ENCODE results near the gene CASP4. TPM values are rescaled to one million over a fixed set of nuclear protein-coding genes. Genes with fewer than 3 reads are reported as not detected.

The CASP4 gene
- total and polyA plus RNA-seq, 2 of the 4 experiments (the other 2 are of a cell fraction): 82.5 to 91.9 TPM

GRCh38 chr11:104934594-104934993 lies 33.8 kb downstream of the CASP4 start:
- Histone ChIP-seq H4K8ac (ENCODE audit: low read depth in 2 of 2, low read length in 2 of 2) (no peak overlapping the region), H3K4me1 (ENCODE audit: control insufficient read depth, insufficient read depth, low read length) (no peaks in the 10 kb centered on the region), H3K79me1 (ENCODE audit: low read depth in 1 of 2, low read length in 2 of 2) (no peaks in the 10 kb centered on the region), H3K4me2 (ENCODE audit: low read depth, low read length) (no peak overlapping the region), H3K9me3 (ENCODE audit: control insufficient read depth, insufficient read depth, low read length) (no peaks in the 10 kb centered on the region), H3K4me3 (ENCODE audit: insufficient read depth, low read depth, low read length) (no peak overlapping the region), H2BK15ac (ENCODE audit: low read depth, low read length) (no peak overlapping the region), H2AK9ac (replicated peaks; ENCODE audit: low read depth, low read length, poor library complexity) (no peak overlapping the region), H3K9me1 (ENCODE audit: insufficient read depth, low read length) (no peaks in the 10 kb centered on the region), H3K14ac (replicated peaks; ENCODE audit: low read depth, low read length) (no peak overlapping the region), H3K4ac (ENCODE audit: low read depth, low read length) (no peak overlapping the region), H3K56ac (ENCODE audit: extremely low read depth, insufficient read depth, low read length) (no peak overlapping the region), H4K5ac (ENCODE audit: low read depth, low read length) (no peak overlapping the region), H3K36me3 (ENCODE audit: control insufficient read depth, insufficient read depth, low read length) (no peaks in the 10 kb centered on the region), H2BK5ac (ENCODE audit: low read depth, low read length, poor library complexity, severe bottlenecking) (no peak overlapping the region), H2AK5ac (ENCODE audit: low read depth, low read length) (no peak overlapping the region), H3K18ac (ENCODE audit: low read depth, low read length) (no peak overlapping the region), H2BK120ac (ENCODE audit: low read depth, low read length) (no peak overlapping the region), H3K27me3 (ENCODE audit: control insufficient read depth, insufficient read depth, low read length) (no peaks in the 10 kb centered on the region), H2BK20ac (ENCODE audit: low read depth, low read length) (no peak overlapping the region), H4K20me1 (ENCODE audit: insufficient read depth, low read length) (no peaks in the 10 kb centered on the region), H3K23ac (ENCODE audit: low read depth, low read length) (no peak overlapping the region), H3K27ac (ENCODE audit: insufficient read depth, low read length) (no peak overlapping the region), H3K9ac (ENCODE audit: low read depth, low read length) (no peak overlapping the region), H2AFZ (replicated peaks; ENCODE audit: low read length, poor library complexity) (no peak overlapping the region), H4K91ac (ENCODE audit: insufficient read depth, low read depth, low read length) (no peak overlapping the region)
- no CpG with 5 or more reads among the region's 1 CpG for WGBS, 2 experiments (ENCODE audit: extremely low coverage in 2 of 2, insufficient read length in 1 of 2)
- POLR2A ChIA-PET (ENCODE audit: unreplicated experiment): interaction anchor here (0.6 kb wide), 1 partner anchor 1087 kb away, joined by 3 read pairs; the partner anchor contains the start of gene MSANTD4
- TF ChIP-seq SMC3 (IDR thresholded peaks at IDR 0.05; ENCODE audit: low read depth, low read length): no peak
- TF ChIP-seq, protein P1, sequence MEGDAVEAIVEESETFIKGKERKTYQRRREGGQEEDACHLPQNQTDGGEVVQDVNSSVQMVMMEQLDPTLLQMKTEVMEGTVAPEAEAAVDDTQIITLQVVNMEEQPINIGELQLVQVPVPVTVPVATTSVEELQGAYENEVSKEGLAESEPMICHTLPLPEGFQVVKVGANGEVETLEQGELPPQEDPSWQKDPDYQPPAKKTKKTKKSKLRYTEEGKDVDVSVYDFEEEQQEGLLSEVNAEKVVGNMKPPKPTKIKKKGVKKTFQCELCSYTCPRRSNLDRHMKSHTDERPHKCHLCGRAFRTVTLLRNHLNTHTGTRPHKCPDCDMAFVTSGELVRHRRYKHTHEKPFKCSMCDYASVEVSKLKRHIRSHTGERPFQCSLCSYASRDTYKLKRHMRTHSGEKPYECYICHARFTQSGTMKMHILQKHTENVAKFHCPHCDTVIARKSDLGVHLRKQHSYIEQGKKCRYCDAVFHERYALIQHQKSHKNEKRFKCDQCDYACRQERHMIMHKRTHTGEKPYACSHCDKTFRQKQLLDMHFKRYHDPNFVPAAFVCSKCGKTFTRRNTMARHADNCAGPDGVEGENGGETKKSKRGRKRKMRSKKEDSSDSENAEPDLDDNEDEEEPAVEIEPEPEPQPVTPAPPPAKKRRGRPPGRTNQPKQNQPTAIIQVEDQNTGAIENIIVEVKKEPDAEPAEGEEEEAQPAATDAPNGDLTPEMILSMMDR (conservative IDR thresholded peaks at IDR 0.05; ENCODE audit: low read depth, low read length): no peak
- TF ChIP-seq CEBPB (IDR thresholded peaks at IDR 0.05; ENCODE audit: low read depth, low read length): no peak
- TF ChIP-seq FOS (IDR thresholded peaks at IDR 0.05; ENCODE audit: low read depth, low read length): no peak
- no peak for TF ChIP-seq RAD21 (IDR thresholded peaks at IDR 0.05; ENCODE audit: low read length)
- no peak for TF ChIP-seq NFE2L2 (IDR thresholded peaks at IDR 0.05; ENCODE audit: low read depth, low read length)
- TF ChIP-seq MAFK (IDR thresholded peaks at IDR 0.05; ENCODE audit: low read depth, low read length): no peak
- no peak for TF ChIP-seq USF2 (IDR thresholded peaks at IDR 0.05; ENCODE audit: low read depth, low read length)
- TF ChIP-seq MAZ (IDR thresholded peaks at IDR 0.05; ENCODE audit: borderline replicate concordance, low read depth, low read length): no peak
- no peak for TF ChIP-seq MXI1 (IDR thresholded peaks at IDR 0.05; ENCODE audit: borderline replicate concordance, low read depth, low read length)
- no peak for TF ChIP-seq CHD1 (IDR thresholded peaks at IDR 0.05; ENCODE audit: low read depth, low read length)
- TF ChIP-seq, protein P2, sequence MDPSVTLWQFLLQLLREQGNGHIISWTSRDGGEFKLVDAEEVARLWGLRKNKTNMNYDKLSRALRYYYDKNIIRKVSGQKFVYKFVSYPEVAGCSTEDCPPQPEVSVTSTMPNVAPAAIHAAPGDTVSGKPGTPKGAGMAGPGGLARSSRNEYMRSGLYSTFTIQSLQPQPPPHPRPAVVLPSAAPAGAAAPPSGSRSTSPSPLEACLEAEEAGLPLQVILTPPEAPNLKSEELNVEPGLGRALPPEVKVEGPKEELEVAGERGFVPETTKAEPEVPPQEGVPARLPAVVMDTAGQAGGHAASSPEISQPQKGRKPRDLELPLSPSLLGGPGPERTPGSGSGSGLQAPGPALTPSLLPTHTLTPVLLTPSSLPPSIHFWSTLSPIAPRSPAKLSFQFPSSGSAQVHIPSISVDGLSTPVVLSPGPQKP (IDR thresholded peaks at IDR 0.05; ENCODE audit: borderline replicate concordance, low read depth, low read length): no peak
- TF ChIP-seq POLR2A (IDR thresholded peaks at IDR 0.05; ENCODE audit: low read depth, low read length): no peak
- no peak for TF ChIP-seq BHLHE40 (IDR thresholded peaks at IDR 0.05; ENCODE audit: low read depth, low read length)
- no peak for TF ChIP-seq RFX5 (IDR thresholded peaks at IDR 0.05; ENCODE audit: low read depth, low read length)
- TF ChIP-seq RCOR1 (IDR thresholded peaks at IDR 0.05; ENCODE audit: insufficient replicate concordance, low read length): no peak
- in situ Hi-C loops (cut with MboI; ENCODE audit: low sequenced_read_pairs) (loop anchor here (25.0 kb wide), 1 partner anchor 928 kb away; no protein-coding TSS in a partner anchor), dilution Hi-C loops (cut with HindIII; ENCODE audit: low sequenced_read_pairs, unreplicated experiment) (no loop called here), intact Hi-C loops (cut with micrococcal nuclease) (no loop called here)
- CTCF ChIA-PET: no interaction called here
- ATAC-seq (ENCODE audit: low read depth) (no peak), DNase-seq (no peak)
- no TSS peak for BruUV-seq (replicated peaks)
